GM19395 (cell line): ENCODE measurements around the gene NCBP1.

ENCODE experiments used
- ATAC-seq: cut with Tn5 transposase; IDR thresholded peaks from one replicate; pipeline ENCODE4 v1.9.1; 2021; ENCODE audit warnings: mild to moderate bottlenecking, moderate library complexity; ENCODE audit not compliant: unreplicated experiment

NCBP1 gene

DNA sequence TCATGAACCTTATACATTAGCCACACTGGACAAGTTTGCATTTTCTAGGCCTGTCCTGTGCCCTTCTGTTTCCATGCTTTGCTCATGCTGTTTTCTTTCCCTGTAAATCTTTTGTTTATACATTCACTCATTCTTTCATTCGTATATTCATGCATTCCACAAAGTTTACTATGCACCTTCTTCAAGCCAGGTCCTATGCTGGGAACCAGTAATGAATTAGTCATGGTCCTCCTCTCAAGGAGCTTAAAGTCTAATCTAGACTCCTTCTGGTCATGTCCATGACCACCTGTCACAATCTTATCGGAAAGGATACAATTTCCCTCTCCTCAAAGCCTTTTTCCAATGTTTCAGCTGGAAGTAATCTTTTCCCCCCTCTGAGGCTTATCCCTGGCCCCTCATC, 72.6 kb downstream of the NCBP1 start:
- no peak for ATAC-seq

DNA sequence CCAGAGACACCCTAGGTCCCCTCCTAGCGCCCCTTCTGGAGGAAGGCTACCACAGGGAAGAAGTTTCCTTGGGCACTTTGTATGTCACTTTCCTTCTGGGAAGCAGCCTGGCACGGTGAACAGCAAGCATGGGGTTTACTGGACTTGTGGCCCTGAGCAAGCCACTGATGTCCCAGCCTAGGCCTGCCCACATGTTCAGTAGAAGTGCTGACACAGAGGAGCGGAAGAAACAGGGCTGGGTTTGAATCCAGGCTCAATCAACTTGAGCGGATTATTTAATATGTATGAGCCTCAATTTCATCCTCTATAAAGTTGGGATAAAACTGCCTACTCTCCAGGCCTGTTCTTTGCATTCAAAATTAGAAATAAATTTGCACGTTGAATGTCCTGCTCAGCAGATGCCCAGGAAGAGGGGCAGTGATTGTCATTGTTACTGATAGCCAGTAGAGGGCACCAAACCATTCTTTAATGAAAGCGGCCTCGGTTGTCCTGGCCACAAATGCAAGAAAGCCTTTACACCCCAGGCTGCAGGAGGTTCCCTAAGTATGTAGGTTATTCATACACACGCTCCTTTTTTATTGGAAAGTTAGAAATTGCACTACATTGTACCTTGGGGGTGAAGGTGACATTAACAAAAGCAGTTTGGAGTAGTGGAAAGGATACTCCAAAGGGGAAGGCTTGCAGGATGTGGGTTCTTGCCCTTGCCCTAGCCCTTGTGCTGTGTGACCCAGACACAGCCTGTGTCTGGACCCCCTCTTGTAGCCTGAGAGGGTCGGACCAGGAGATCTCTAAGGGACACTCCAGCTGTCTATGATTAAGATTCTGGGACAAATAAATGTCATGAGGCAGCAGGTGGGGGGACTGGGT, 77.0 kb downstream of the NCBP1 start:
- peak; percentile 67 for ATAC-seq

DNA sequence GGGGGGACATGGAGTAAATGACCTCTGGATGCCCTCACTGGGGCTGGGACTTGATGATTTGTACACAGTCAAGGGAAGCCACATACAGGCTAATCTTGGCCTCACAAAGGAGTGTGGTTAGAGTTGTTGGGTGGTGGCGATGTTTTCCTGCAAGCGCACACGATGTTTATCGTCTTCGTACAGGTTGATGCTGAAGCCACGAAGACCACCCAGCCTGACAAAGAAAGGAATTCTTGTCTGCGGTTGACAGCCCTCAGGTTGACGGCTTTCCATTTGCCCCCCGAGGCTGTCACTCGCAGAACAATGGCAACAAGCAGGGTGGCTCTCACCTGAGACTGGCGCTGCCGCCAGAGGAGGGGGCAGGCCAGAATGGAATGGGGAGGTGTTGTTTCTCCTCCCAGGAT, 77.6 kb downstream of the NCBP1 start:
- ATAC-seq = no peak

DNA sequence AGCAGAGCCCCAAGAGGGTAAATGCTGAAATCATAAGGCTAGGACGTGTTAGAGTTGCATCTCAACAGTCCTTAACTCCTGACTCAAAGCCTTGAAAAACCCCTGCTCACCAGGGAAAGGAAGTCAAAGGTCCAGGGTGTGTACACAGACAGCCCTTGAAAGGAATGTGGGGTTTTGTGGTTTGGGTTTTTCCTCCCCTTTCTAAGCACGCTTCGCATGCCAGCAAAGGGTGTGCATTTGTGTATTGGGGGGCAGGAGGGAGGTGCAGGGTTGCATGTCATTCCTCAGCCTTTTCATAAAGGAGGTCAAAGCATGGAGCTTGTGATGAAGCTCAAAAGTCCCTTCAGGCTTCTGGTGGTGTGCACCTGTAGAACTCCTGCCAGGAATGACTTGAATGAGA, 80.8 kb downstream of the NCBP1 start:
- no peak for ATAC-seq

- no peak for ATAC-seq
Observed at GRCh38 chr9:97717866-97718265, 84.2 kb downstream of the NCBP1 start.

- ATAC-seq = no peak
Observed at GRCh38 chr9:97721396-97721795, 87.8 kb downstream of the NCBP1 start.

GRCh38 chr9:97722331-97722730, 88.7 kb downstream of the NCBP1 start:
- no peak for ATAC-seq
